ENCODE measurements around the gene LMNTD2.
"Not testable (repeated sequence)": the region's sequence is repeated elsewhere in the genome, so short reads cannot be mapped to it uniquely, and the experiment has no call there.

Gene LMNTD2

DNA sequence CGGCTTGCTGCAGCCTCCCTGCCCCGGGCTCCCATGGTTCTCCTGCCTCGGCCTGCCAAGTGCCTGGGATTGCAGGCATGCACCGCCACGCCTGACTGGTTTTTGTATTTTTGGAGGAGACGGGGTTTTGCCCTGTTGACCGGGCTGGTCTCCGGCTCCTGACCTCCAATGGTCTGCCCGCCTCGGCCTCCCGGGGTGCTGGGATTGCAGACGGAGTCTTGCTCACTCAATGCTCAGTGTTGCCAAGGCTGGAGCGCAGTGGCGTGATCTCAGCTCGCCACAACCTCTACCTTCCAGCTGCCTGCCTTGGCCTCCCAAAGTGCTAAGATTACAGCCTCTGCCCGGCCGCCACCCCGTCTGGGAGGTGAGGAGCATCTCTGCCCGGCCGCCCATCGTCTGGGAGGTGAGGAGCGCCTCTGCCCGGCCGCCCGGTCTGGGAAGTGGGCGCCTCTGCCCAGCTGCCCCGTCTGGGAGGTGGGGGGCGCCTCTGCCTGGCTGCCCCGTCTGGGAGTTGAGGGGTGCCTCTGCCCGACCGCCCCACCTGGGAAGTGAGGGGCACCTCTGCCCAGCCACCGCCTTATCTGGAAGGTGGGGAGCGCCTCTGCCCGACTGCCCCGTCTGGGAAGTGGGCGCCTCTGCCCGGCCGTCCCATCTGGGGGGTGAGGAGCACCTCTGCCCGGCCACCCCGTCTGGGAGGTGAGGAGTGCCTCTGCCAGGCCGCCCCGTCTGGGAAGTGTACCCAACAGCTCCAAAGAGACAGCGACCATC is 43.4 kb downstream of the LMNTD2 start:
- not testable (repeated sequence) for H3K9me3 ChIP-seq (ENCODE audit: control insufficient read depth, insufficient read depth, low read length); H3K36me3 ChIP-seq (ENCODE audit: insufficient read depth, low read length); H3K9ac ChIP-seq (ENCODE audit: low read depth, low read length); H3K4me1 ChIP-seq (ENCODE audit: insufficient read depth, low read length)

DNA sequence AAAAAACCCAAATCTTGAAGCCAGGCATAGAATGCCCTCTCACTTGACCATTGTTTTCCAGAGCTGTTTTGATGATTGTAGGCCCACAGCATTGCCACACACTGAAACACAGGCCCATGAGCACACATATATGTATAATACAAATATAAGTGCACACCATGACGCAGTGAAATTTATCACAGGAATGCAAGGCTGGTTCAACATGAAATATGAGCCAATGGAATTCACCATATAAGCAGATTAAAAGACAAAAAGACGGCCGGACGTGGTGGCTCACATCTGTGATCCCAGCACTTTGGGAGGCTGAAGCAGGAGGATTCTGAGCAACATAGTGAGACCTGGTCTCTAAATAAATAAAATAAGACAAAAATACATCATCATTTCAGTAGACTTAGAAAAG is 44.1 kb downstream of the LMNTD2 start:
- no peaks in the 10 kb centered on the region for H3K9me3 ChIP-seq (ENCODE audit: control insufficient read depth, insufficient read depth, low read length)
- H3K4me1 ChIP-seq (ENCODE audit: insufficient read depth, low read length) = no peaks in the 10 kb centered on the region
- H3K9ac ChIP-seq (ENCODE audit: low read depth, low read length) = no peak overlapping the region
- H3K36me3 ChIP-seq (ENCODE audit: insufficient read depth, low read length) = no peaks in the 10 kb centered on the region

DNA sequence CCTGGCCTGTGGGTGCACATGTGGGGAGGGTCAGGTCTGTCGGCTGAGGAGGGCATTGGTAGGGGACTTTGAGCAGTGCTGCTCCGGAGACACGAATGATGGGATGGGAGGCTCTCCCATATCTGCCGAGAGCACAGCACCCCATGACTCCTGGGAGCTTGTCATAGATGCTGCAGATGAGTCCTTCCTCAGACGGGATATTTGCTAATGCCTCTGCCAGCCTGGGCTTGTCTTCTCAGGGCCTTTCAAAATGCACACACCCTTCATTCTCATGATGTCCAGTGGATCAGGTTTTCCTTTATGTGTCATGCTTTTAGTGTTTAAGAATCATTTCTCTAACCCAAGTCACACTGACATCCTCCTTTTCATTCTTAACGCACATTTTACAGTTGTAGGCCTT is 45.4 kb downstream of the LMNTD2 start:
- Histone ChIP-seq H3K36me3 (ENCODE audit: insufficient read depth, low read length) (no peaks in the 10 kb centered on the region), H3K9me3 (ENCODE audit: control insufficient read depth, insufficient read depth, low read length) (no peaks in the 10 kb centered on the region), H3K9ac (ENCODE audit: low read depth, low read length) (no peak overlapping the region), H3K4me1 (ENCODE audit: insufficient read depth, low read length) (no peaks in the 10 kb centered on the region)

DNA sequence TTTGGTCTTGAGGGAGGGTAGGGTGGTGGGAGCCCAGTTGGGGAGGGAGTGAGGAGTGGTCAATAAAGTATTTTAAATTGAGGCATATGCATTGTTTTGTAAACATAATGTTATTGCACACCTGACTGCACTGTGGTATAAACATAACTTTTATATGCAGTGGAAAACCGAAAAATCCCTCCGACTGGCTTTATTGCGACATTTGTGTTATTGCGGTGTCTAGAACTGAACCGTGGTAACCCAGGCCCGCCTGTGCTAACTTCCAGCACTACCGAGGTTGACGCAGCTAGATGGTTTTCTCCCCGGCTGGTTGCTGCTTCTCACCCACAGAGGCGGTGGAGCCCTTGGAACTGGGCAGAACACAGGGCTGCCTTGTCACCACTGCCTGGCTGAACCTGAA is 45.9 kb downstream of the LMNTD2 start:
- H3K36me3 ChIP-seq (ENCODE audit: insufficient read depth, low read length) = no peaks in the 10 kb centered on the region
- no peaks in the 10 kb centered on the region for H3K9me3 ChIP-seq (ENCODE audit: control insufficient read depth, insufficient read depth, low read length)

DNA sequence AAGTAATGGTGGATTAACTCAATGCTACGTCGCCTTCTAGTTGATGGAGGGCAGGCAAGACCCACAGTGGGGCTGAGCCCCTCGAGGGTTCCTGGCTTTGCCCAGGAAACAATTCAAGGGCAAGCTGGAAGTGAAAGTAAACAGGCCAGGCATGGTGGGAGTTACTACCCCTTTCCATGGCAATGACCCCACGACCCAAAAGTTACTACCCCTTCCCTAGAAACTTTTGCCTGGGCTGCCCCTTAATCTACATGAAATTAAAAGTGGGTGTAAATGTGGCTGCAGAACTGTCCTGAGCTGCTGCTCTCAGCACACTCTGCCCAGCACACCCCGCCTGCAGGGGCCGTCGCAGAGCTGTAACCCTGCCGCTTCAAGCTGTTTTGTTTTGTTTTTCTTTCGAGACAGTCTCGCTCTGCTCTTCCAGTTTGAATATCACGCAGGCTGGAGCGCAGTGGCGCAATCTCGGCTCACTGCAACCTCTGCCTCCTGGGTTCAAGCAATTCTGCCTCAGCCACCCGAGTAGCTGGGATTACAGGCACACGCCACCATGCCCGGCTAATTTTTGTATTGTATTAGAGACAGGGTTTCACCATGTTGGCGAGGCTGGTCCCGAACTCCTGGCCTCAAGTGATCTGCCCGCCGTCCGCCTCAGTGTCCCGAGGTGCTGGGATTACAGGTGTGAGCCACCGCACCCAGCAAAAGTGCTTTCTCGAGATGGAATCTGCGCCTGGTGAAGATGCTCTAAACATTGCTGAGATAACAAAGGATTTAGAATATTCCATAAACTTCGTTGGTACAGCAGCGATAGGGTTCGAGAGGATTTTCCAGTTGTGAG is 47.6 kb downstream of the LMNTD2 start:
- H3K9me3 ChIP-seq (ENCODE audit: control insufficient read depth, insufficient read depth, low read length) = no peaks in the 10 kb centered on the region
- no peak overlapping the region for H3K9ac ChIP-seq (ENCODE audit: low read depth, low read length)
- no peaks in the 10 kb centered on the region for H3K4me1 ChIP-seq (ENCODE audit: insufficient read depth, low read length)
- peaks cover 4% of the 10 kb centered on the region for H3K36me3 ChIP-seq (ENCODE audit: insufficient read depth, low read length)

More for the DNA sequence above, 45.9 kb downstream of the LMNTD2 start:
- H3K4me1 ChIP-seq (ENCODE audit: insufficient read depth, low read length) = no peaks in the 10 kb centered on the region
- no peak overlapping the region for H3K9ac ChIP-seq (ENCODE audit: low read depth, low read length)

DNA sequence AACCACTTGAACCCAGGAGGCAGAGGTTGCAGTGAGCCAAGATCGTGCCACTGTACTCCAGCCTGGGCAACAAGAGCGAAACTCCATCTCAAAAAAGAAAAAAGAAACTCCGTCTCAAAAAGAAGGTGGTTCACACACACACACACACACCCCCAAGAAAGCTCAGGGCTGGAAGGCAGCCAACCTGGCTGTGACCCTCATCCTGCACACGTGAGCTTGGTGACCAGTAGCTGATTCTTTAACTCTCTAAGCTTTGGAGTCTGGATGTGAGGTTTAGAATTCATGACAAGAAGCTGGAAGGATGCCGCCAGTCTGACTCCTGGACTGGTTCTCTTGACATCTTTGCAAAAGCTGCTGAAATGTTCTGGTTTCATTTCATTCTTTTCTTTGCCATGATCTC is 51.6 kb downstream of the LMNTD2 start:
- H3K36me3 ChIP-seq (ENCODE audit: insufficient read depth, low read length) = peaks cover 4% of the 10 kb centered on the region
- H3K9ac ChIP-seq (ENCODE audit: low read depth, low read length) = no peak overlapping the region
- H3K4me1 ChIP-seq (ENCODE audit: insufficient read depth, low read length) = peaks cover 6% of the 10 kb centered on the region; the same call in 1 of the 2 replicates

DNA sequence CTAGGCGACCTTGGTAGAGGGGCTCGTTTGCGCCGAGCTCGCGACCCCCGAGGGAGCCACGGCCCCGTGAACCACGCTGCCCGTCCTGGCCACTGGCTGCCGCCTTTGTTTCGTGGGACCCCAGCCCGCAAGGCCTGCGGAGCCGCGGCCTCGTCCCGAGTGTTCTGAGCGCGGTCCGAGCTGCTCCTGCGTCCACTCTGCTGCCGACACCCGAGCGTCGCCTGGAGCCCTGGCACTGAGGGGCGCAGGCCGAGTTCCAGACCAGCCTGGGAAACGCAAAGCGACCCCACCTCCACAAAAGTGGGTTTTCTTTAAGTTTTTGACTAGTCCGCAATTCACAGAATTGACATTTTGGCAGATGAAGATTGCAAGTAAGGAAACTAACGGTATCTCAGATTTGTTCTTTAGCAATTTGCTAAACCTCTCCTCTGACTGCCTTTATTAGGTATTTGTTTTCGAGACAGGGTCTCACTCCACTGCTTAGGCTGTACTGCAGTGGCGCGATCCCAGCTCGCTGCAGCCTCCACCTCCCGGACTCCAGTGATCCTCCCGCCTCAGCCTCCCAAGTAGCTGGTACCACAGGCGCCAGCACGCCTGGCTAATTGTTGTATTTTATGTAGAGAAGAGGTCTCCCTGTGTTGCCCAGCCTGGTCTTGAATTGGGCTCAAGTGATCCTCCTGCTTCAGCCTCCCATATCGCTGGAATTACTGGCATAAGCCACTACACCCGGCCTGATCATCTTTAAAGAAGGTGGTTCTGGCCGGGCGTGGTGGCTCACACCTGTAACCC is 52.6 kb downstream of the LMNTD2 start:
- peaks cover 6% of the 10 kb centered on the region; the same call in 1 of the 2 replicates for H3K4me1 ChIP-seq (ENCODE audit: insufficient read depth, low read length)
- peaks cover 4% of the 10 kb centered on the region for H3K36me3 ChIP-seq (ENCODE audit: insufficient read depth, low read length)
- no peaks in the 10 kb centered on the region for H3K9me3 ChIP-seq (ENCODE audit: control insufficient read depth, insufficient read depth, low read length)
- H3K9ac ChIP-seq (ENCODE audit: low read depth, low read length) = peak overlapping the region; percentile 86

More for the DNA sequence above, 51.6 kb downstream of the LMNTD2 start:
- H3K9me3 ChIP-seq (ENCODE audit: control insufficient read depth, insufficient read depth, low read length) = no peaks in the 10 kb centered on the region

- H3K4me1 ChIP-seq (ENCODE audit: insufficient read depth, low read length) = peaks cover 6% of the 10 kb centered on the region; the same call in 1 of the 2 replicates
- H3K9me3 ChIP-seq (ENCODE audit: control insufficient read depth, insufficient read depth, low read length) = no peaks in the 10 kb centered on the region
- peaks cover 4% of the 10 kb centered on the region for H3K36me3 ChIP-seq (ENCODE audit: insufficient read depth, low read length)
- peak within 1 kb of the TSS; percentile 96 for H3K9ac ChIP-seq (ENCODE audit: low read depth, low read length)
Observed at GRCh38 chr11:506995-507726, 53.4 kb downstream of the LMNTD2 start, which contains the start of gene RNH1. RNH1 (minus strand) TSS chr11:507242; CDS start chr11:502162, 5,080 bp downstream.

GRCh38 chr11:506238-506994 is 54.1 kb downstream of the LMNTD2 start:
- peak overlapping the region; percentile 96 for H3K9ac ChIP-seq (ENCODE audit: low read depth, low read length)
- H3K4me1 ChIP-seq (ENCODE audit: insufficient read depth, low read length) = peaks cover 6% of the 10 kb centered on the region; the same call in 1 of the 2 replicates
- peaks cover 4% of the 10 kb centered on the region for H3K36me3 ChIP-seq (ENCODE audit: insufficient read depth, low read length)
- H3K9me3 ChIP-seq (ENCODE audit: control insufficient read depth, insufficient read depth, low read length) = no peaks in the 10 kb centered on the region

DNA sequence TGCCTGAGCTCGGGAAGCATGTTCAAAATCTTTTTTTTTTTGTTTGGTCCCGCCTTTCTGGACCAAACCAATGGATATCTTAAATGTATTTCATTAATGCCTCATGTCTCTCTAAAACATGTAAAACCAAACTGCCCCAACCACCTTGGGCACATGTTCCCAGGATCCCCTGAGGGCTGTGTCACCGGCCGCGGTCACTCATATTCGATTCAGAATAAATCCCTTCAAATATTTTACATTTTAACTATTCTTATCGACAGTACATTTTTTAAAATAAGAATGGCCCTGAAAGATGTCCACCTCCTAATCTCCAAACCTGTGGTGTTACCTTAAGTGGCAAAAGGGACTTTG is 55.6 kb downstream of the LMNTD2 start:
- Histone ChIP-seq H3K9me3 (ENCODE audit: control insufficient read depth, insufficient read depth, low read length) (no peaks in the 10 kb centered on the region), H3K9ac (ENCODE audit: low read depth, low read length) (peak overlapping the region; percentile 71; the same call in 1 of the 2 replicates), H3K4me1 (ENCODE audit: insufficient read depth, low read length) (peaks cover 6% of the 10 kb centered on the region; the same call in 1 of the 2 replicates), H3K36me3 (ENCODE audit: insufficient read depth, low read length) (peaks cover 4% of the 10 kb centered on the region)
